Vagina (tissue), 2 donors: Measurements from ENCODE around the gene TDRD9.

ENCODE experiments used
- POLR2A ChIP-seq, 2 donors: fragments of 450-650 bp; IDR thresholded peaks; one replicate each; pipeline ENCODE4 v1.6.1; 2017; ENCODE audit warnings: antibody characterized with exemption in 2 of 2, mild to moderate bottlenecking in 2 of 2, moderate library complexity in 2 of 2
- TF ChIP-seq, protein P1 (sequence below), 3 experiments: fragments of 450-650 bp in 2 of 3; fragments of 200-600 bp in 1 of 3; sonication (generic) in 1 of 3; IDR thresholded peaks; one replicate each; pipeline ENCODE4 v1.5.1; 2017 to 2019; ENCODE audit warnings: antibody characterized with exemption in 3 of 3, mild to moderate bottlenecking in 2 of 3, moderate library complexity in 2 of 3

DNA sequence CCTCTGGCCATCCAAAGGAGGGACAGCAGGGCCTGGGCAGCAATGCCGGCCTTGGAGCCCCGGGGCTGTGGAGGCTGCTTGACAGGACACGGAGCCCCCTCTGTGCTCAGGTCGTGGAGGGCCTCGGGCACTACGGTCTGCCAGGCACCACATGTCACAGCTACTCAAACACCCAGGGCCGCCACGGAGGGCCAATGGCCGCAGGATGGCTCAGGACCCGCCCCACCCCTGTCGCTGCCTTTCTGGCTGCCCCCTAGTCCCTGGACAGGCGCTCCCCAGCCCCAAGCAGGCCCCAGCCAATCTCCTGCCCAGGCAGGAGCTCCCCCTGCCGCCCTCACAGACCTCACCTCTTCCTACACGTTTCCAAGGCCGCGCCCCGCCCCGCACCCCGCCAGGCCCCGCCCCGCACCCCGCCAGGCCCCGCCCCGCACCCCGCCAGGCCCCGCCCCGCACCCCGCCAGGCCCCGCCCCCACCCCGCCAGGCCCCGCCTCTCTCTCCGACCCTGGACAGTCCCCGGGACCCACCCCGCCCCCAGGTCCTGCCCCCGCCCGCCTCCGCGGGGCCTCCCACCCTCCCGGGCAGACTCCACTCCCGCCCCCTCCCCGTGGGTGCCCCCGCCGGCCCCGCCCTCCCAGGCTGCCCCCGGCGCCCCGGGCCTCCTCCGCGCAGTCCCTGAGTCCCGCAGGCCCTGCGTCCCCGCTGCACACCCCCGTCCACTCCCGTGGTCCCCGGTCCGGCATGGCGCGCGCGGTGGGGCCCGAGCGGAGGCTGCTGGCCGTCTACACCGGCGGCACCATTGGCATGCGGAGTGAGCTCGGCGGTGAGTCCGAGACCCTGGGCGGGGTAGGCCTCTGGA is 157.0 kb downstream of the TDRD9 start, which contains the start of gene ASPG:
- TF ChIP-seq, protein P1, sequence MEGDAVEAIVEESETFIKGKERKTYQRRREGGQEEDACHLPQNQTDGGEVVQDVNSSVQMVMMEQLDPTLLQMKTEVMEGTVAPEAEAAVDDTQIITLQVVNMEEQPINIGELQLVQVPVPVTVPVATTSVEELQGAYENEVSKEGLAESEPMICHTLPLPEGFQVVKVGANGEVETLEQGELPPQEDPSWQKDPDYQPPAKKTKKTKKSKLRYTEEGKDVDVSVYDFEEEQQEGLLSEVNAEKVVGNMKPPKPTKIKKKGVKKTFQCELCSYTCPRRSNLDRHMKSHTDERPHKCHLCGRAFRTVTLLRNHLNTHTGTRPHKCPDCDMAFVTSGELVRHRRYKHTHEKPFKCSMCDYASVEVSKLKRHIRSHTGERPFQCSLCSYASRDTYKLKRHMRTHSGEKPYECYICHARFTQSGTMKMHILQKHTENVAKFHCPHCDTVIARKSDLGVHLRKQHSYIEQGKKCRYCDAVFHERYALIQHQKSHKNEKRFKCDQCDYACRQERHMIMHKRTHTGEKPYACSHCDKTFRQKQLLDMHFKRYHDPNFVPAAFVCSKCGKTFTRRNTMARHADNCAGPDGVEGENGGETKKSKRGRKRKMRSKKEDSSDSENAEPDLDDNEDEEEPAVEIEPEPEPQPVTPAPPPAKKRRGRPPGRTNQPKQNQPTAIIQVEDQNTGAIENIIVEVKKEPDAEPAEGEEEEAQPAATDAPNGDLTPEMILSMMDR (IDR thresholded peaks at IDR 0.05) = no peak
- no peak for TF ChIP-seq POLR2A (IDR thresholded peaks at IDR 0.05)
